Panc1 (cell line): ENCODE results near the gene RPS2.

Experiments used
- POLR2AphosphoS5 ChIP-seq: IDR thresholded peaks from 2 replicates; pipeline ENCODE4 v1.6.1; 2012; ENCODE audit warnings: mild to moderate bottlenecking, low read depth, low read length, moderate library complexity
- TCF7L2 ChIP-seq: IDR thresholded peaks from 2 replicates; pipeline ENCODE4 v1.6.1; 2011; ENCODE audit warnings: mild to moderate bottlenecking, low read depth, low read length, inconsistent platforms
- TF ChIP-seq, protein P1 (sequence below): fragments of 450-650 bp; IDR thresholded peaks from 2 replicates; pipeline ENCODE4 v1.5.1; 2017; ENCODE audit warnings: mild to moderate bottlenecking
- TF ChIP-seq, protein P2 (sequence below), 2 experiments: IDR thresholded peaks; 2 replicates each; pipeline ENCODE4 v1.6.1; 2011 to 2012; ENCODE audit warnings: low read depth in 2 of 2, control low read depth in 1 of 2, low read length in 1 of 2, mild to moderate bottlenecking in 1 of 2, moderate library complexity in 1 of 2; ENCODE audit not compliant: insufficient read depth in 1 of 2

DNA sequence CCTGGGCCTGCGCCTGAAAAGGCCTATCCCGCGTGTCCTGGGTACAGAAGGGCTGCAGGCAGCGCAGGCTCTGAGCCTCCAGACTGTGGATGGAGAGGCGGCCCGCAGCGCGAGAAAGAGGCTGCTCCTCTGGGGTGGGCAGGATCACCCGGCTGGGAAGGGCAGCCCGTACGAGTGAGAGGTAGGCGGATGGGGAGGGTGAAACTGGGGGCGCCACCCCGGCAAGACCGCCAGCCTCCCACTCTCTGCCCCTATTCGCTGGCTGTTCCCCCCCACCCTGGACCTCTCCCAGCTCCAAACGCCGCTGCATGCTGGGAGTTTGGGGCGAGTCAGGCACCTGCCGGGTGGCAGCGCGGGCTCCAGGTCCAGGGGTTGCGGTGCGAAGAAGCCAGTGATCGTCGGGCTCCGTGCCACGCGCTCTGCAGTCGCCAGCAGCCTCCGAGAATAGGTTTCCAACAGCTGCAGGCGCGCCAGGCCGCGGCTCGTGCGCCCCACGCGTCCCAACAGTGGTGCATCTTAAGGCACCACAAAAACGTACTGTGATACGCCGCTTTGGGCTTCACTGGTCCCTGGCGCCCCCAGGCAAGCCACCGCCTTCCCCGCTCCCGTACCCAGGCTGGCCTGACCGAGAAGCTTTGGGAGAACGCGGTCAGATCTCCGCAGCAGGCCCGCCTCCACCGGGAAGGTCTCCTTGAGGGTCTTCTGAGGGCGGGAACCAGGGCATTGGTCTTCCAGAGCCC, 15.6 kb upstream of the RPS2 start:
- TF ChIP-seq, protein P1, sequence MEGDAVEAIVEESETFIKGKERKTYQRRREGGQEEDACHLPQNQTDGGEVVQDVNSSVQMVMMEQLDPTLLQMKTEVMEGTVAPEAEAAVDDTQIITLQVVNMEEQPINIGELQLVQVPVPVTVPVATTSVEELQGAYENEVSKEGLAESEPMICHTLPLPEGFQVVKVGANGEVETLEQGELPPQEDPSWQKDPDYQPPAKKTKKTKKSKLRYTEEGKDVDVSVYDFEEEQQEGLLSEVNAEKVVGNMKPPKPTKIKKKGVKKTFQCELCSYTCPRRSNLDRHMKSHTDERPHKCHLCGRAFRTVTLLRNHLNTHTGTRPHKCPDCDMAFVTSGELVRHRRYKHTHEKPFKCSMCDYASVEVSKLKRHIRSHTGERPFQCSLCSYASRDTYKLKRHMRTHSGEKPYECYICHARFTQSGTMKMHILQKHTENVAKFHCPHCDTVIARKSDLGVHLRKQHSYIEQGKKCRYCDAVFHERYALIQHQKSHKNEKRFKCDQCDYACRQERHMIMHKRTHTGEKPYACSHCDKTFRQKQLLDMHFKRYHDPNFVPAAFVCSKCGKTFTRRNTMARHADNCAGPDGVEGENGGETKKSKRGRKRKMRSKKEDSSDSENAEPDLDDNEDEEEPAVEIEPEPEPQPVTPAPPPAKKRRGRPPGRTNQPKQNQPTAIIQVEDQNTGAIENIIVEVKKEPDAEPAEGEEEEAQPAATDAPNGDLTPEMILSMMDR: no peak
- TF ChIP-seq POLR2AphosphoS5 (no peak), TCF7L2 (no peak)
- TF ChIP-seq, protein P2, sequence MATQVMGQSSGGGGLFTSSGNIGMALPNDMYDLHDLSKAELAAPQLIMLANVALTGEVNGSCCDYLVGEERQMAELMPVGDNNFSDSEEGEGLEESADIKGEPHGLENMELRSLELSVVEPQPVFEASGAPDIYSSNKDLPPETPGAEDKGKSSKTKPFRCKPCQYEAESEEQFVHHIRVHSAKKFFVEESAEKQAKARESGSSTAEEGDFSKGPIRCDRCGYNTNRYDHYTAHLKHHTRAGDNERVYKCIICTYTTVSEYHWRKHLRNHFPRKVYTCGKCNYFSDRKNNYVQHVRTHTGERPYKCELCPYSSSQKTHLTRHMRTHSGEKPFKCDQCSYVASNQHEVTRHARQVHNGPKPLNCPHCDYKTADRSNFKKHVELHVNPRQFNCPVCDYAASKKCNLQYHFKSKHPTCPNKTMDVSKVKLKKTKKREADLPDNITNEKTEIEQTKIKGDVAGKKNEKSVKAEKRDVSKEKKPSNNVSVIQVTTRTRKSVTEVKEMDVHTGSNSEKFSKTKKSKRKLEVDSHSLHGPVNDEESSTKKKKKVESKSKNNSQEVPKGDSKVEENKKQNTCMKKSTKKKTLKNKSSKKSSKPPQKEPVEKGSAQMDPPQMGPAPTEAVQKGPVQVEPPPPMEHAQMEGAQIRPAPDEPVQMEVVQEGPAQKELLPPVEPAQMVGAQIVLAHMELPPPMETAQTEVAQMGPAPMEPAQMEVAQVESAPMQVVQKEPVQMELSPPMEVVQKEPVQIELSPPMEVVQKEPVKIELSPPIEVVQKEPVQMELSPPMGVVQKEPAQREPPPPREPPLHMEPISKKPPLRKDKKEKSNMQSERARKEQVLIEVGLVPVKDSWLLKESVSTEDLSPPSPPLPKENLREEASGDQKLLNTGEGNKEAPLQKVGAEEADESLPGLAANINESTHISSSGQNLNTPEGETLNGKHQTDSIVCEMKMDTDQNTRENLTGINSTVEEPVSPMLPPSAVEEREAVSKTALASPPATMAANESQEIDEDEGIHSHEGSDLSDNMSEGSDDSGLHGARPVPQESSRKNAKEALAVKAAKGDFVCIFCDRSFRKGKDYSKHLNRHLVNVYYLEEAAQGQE (IDR thresholded peaks at IDR 0.05; ENCODE audit: insufficient read depth in 1 of 2, low read depth in 2 of 2, low read length in 1 of 2): no peak
